ENCODE results near the gene PARP6.
"Not testable (repeated sequence)": the region's sequence is repeated elsewhere in the genome, so short reads cannot be mapped to it uniquely, and the experiment has no call there.

The PARP6 gene

DNA sequence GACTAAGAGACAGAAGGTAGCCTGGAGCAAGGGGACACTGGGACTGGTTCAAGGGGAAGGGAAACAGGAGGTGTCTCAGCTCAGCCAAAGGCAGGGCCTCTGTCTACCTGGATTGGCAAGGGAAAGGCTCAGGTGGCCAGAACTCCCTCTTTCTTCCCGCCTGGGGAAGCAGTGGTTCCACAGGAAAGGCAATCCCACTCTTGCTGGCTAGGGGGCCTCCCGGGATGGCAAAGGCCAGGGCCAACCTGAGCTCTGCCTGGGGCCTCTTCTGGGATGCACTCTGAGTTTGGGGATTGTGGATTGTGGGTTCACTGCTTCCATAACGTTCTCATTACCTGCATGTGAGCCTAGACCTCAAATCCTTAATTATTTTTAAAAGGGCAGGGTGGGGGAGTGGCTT, 13.0 kb upstream of the PARP6 start:
- no peak for DNase-seq
- Histone ChIP-seq H3K36me3 (replicated peaks) (no peaks in the 10 kb centered on the region), H3K4me3 (ENCODE audit: low read depth, low read length) (no peak overlapping the region), H3K27ac (no peak overlapping the region), H3K27me3 (replicated peaks) (no peaks in the 10 kb centered on the region)
- TF ChIP-seq, protein P1, sequence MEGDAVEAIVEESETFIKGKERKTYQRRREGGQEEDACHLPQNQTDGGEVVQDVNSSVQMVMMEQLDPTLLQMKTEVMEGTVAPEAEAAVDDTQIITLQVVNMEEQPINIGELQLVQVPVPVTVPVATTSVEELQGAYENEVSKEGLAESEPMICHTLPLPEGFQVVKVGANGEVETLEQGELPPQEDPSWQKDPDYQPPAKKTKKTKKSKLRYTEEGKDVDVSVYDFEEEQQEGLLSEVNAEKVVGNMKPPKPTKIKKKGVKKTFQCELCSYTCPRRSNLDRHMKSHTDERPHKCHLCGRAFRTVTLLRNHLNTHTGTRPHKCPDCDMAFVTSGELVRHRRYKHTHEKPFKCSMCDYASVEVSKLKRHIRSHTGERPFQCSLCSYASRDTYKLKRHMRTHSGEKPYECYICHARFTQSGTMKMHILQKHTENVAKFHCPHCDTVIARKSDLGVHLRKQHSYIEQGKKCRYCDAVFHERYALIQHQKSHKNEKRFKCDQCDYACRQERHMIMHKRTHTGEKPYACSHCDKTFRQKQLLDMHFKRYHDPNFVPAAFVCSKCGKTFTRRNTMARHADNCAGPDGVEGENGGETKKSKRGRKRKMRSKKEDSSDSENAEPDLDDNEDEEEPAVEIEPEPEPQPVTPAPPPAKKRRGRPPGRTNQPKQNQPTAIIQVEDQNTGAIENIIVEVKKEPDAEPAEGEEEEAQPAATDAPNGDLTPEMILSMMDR (IDR thresholded peaks at IDR 0.05; ENCODE audit: low read depth, low read length, missing control alignments): peak; percentile 31
- in situ Hi-C loops (cut with HindIII; ENCODE audit: low pct_ligation_motif_present, low sequenced_read_pairs): no loop called here

DNA sequence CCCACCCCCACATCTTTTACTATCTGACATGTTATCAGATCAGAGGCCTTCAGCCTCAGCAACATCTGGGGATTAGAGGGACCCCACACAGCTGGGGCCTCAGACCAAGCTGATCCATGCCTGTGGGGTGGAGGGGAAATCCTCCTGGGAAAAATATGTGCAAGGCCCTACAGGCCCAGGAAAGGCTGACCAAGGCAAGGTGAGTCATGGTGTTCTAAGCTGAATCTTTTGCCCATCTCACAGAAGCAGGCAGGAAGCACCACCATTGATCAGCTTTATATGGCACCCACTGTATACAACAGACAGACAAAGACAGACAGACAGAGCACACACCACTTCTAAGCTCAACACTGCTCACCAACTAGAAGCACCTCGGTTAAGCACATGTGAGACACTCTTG, 12.4 kb upstream of the PARP6 start:
- Histone ChIP-seq H3K4me3 (ENCODE audit: low read depth, low read length) (no peak overlapping the region), H3K36me3 (replicated peaks) (no peaks in the 10 kb centered on the region), H3K27me3 (replicated peaks) (no peaks in the 10 kb centered on the region), H3K27ac (no peak overlapping the region)
- TF ChIP-seq, protein P1 (IDR thresholded peaks at IDR 0.05; ENCODE audit: low read depth, low read length, missing control alignments): no peak
- in situ Hi-C loops (cut with HindIII; ENCODE audit: low pct_ligation_motif_present, low sequenced_read_pairs): no loop called here
- no peak for DNase-seq

DNA sequence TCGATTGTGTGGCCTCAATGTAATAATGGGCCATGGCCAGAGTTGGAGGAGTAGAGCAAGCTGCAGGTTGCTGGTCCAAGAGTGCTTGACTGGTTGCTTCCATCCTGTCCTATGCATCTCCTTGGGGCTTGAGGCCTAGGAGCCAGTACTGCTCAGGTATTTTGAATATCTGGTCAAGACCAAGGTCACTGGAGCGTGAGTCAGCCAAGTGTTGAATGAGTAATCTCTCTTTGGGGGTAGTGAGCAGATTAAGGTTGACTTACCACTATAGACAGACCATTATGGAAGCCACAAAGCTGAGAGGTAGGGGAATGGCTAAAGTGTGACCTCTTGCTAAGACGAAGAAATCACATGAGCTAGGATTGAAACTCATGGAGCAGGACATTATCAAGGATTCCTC, 9.4 kb upstream of the PARP6 start:
- TF ChIP-seq, protein P1 (IDR thresholded peaks at IDR 0.05; ENCODE audit: low read depth, low read length, missing control alignments): no peak
- in situ Hi-C loops (cut with HindIII; ENCODE audit: low pct_ligation_motif_present, low sequenced_read_pairs): no loop called here
- DNase-seq: no peak

DNA sequence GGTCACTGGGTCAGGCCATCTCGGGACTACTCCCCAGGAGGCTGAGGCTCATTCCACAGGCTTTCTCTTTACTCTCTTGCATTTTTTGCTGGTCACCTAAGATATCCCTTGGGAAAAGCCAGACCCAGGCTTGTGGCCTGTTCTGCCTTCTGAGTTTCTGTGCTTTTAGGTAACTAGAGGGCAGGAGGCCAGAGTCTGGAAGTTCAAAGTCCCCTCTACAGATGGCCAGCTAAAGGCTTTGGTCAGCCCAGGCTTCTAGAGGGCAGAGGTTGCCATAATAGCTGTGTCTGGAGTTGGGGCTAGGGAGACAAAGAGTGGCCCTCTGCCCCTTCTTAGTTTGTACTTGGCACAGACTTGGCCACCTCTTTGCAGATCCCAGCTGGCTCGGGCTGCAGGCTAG, 8.4 kb upstream of the PARP6 start:
- no peaks in the 10 kb centered on the region for H3K36me3 ChIP-seq (replicated peaks)
- H3K27ac ChIP-seq: no peak overlapping the region
- no peak for DNase-seq
- no peaks in the 10 kb centered on the region for H3K27me3 ChIP-seq (replicated peaks)
- TF ChIP-seq, protein P1 (IDR thresholded peaks at IDR 0.05; ENCODE audit: low read depth, low read length, missing control alignments): no peak
- in situ Hi-C loops (cut with HindIII; ENCODE audit: low pct_ligation_motif_present, low sequenced_read_pairs): no loop called here
- H3K4me3 ChIP-seq (ENCODE audit: low read depth, low read length): no peak overlapping the region

More for the DNA sequence above, 9.4 kb upstream of the PARP6 start:
- Histone ChIP-seq H3K27me3 (replicated peaks) (no peaks in the 10 kb centered on the region), H3K4me3 (ENCODE audit: low read depth, low read length) (no peak overlapping the region), H3K36me3 (replicated peaks) (no peaks in the 10 kb centered on the region), H3K27ac (no peak overlapping the region)

DNA sequence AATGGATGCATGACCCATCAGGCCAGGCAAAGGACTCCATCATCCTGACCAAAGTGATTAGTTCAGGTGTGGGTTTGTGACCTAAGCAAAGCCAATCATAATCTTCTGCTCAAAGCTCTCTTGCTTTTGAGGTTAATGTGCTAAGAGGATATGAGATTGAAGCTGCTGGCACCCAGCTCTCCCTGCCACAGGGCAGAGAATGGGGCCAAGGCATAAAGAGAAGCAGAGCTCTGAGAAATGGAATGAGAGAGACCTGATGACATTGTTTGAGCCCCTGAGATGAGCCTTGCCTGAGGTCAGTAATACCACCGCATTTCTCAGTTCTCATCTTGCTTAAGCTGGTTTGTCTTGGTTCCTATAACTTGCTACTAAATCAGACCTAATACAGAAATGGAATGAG, 6.4 kb upstream of the PARP6 start:
- DNase-seq: no peak
- Histone ChIP-seq H3K27me3 (replicated peaks) (no peaks in the 10 kb centered on the region), H3K36me3 (replicated peaks) (no peaks in the 10 kb centered on the region), H3K4me3 (ENCODE audit: low read depth, low read length) (no peak overlapping the region), H3K27ac (no peak overlapping the region)
- TF ChIP-seq, protein P1 (IDR thresholded peaks at IDR 0.05; ENCODE audit: low read depth, low read length, missing control alignments): no peak
- in situ Hi-C loops (cut with HindIII; ENCODE audit: low pct_ligation_motif_present, low sequenced_read_pairs): no loop called here

DNA sequence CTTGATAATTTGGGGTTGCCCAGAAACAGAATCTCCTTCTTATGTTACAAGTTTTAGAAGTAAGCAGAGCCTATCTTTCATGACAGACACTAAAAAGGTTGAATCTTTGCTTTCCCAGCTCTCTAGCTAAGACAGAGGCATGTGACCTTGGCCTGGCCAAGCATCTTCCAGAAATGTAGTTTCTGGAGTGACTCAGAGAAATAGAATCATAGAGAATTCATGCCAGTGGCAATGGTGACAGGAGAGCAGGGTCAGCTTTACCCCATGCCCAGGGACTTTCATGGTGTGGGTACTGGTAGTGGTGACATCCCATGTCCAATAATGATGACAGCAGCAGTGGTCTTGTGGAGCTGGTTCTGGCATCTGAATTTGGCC, 4.0 kb upstream of the PARP6 start:
- in situ Hi-C loops (cut with HindIII; ENCODE audit: low pct_ligation_motif_present, low sequenced_read_pairs): no loop called here
- H3K27me3 ChIP-seq (replicated peaks): no peaks in the 10 kb centered on the region
- TF ChIP-seq, protein P1 (IDR thresholded peaks at IDR 0.05; ENCODE audit: low read depth, low read length, missing control alignments): no peak
- no peaks in the 10 kb centered on the region for H3K36me3 ChIP-seq (replicated peaks)
- no peak overlapping the region for H3K27ac ChIP-seq
- DNase-seq: no peak
- H3K4me3 ChIP-seq (ENCODE audit: low read depth, low read length): no peak overlapping the region

DNA sequence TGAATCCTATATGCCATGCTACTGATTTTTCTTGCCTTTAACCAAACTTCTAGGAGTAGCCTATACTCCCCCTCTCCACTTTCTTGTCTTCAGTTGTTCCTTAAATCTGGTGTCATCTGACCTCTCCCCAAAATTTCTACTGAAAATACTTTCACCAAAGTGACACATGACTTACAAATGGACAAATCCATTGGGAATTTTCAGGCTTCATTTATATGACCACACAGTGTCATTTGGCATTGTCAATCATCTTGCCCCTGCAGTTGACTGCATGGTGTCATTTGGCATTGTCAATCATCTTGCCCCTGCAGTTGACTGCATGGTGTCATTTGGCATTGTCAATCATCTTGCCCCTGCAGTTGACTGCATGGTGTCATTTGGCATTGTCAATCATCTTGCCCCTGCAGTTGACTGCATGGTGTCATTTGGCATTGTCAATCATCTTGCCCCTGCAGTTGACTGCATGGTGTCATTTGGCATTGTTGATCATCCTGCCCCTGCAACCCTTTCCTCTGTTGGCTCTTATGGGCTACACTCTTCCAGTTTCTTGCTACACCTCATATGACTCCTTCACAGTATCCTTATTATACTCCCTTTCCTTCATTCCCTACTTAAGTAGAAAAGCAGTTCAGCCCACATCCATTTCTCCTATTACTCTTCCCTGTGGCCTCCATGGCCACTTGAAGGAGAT, 3.4 kb upstream of the PARP6 start:
- H3K36me3 ChIP-seq (replicated peaks); H3K27me3 ChIP-seq (replicated peaks); H3K27ac ChIP-seq; H3K4me3 ChIP-seq (ENCODE audit: low read depth, low read length); DNase-seq; in situ Hi-C loops (cut with HindIII; ENCODE audit: low pct_ligation_motif_present, low sequenced_read_pairs): not testable (repeated sequence)

Data from brain microvascular endothelial cell (primary cell).